Nephron (organoid): ENCODE measurements around the gene FBXO9.

Source experiments
- H3K27ac Mint-ChIP-seq, 3 experiments: 2 replicates each; pipeline ENCODE4 v1.8.0; 2020; ENCODE audit warnings: mixed read lengths in 3 of 3, mild to moderate bottlenecking in 2 of 3, moderate library complexity in 1 of 3
- H3K27me3 Mint-ChIP-seq: 2 replicates; pipeline ENCODE4 v1.8.0; 2021; ENCODE audit warnings: low read depth, mild to moderate bottlenecking, moderate library complexity, mixed read lengths
- H3K36me3 Mint-ChIP-seq: 2 replicates; pipeline ENCODE4 v1.8.0; 2020; ENCODE audit warnings: low read depth, mixed read lengths
- H3K4me1 Mint-ChIP-seq: 2 replicates; pipeline ENCODE4 v1.8.0; 2020; ENCODE audit warnings: mixed read lengths
- H3K4me3 Mint-ChIP-seq, 3 experiments: 2 replicates each; pipeline ENCODE4 v1.8.0; 2020; ENCODE audit warnings: mild to moderate bottlenecking in 3 of 3, mixed read lengths in 3 of 3, moderate library complexity in 2 of 3
- H3K9me3 Mint-ChIP-seq: 2 replicates; pipeline ENCODE4 v1.8.0; 2020; ENCODE audit warnings: mixed read lengths
- CTCF ChIP-seq, 3 experiments: fragments of 200-600 bp; sonication (generic); IDR thresholded peaks; one replicate each; pipeline ENCODE4 v1.5.0; 2021; ENCODE audit warnings: antibody characterized with exemption in 3 of 3; ENCODE audit not compliant: unreplicated experiment in 3 of 3

FBXO9 gene

GRCh38 chr6:53042112-53042511 lies 23.1 kb upstream of the FBXO9 start:
- no peaks in the 10 kb centered on the region for H3K27me3 Mint-ChIP-seq
- H3K9me3 Mint-ChIP-seq: no peaks in the 10 kb centered on the region
- peak overlapping the region in 2 of 3 experiments; percentile 2 to 30 for H3K27ac Mint-ChIP-seq
- no peak overlapping the region for H3K4me3 Mint-ChIP-seq
- H3K4me1 Mint-ChIP-seq: peaks cover 22% of the 10 kb centered on the region
- TF ChIP-seq CTCF (IDR thresholded peaks at IDR 0.05; ENCODE audit: unreplicated experiment in 3 of 3): no peak
- peaks cover 47% of the 10 kb centered on the region for H3K36me3 Mint-ChIP-seq

- no peak overlapping the region for H3K4me3 Mint-ChIP-seq
- no peak overlapping the region for H3K27ac Mint-ChIP-seq
- H3K4me1 Mint-ChIP-seq: peaks cover 22% of the 10 kb centered on the region
- no peaks in the 10 kb centered on the region for H3K9me3 Mint-ChIP-seq
- peaks cover 42% of the 10 kb centered on the region for H3K36me3 Mint-ChIP-seq
- no peaks in the 10 kb centered on the region for H3K27me3 Mint-ChIP-seq
- no peak for TF ChIP-seq CTCF (IDR thresholded peaks at IDR 0.05; ENCODE audit: unreplicated experiment in 3 of 3)
Measured at GRCh38 chr6:53043581-53043980, 21.6 kb upstream of the FBXO9 start.

- peaks cover 43% of the 10 kb centered on the region for H3K36me3 Mint-ChIP-seq
- H3K27ac Mint-ChIP-seq: no peak overlapping the region
- no peaks in the 10 kb centered on the region for H3K9me3 Mint-ChIP-seq
- no peak overlapping the region for H3K4me3 Mint-ChIP-seq
- no peak for TF ChIP-seq CTCF (IDR thresholded peaks at IDR 0.05; ENCODE audit: unreplicated experiment in 3 of 3)
- H3K4me1 Mint-ChIP-seq: peaks cover 22% of the 10 kb centered on the region
- no peaks in the 10 kb centered on the region for H3K27me3 Mint-ChIP-seq
Measured at GRCh38 chr6:53044071-53044470, 21.1 kb upstream of the FBXO9 start.

- no peak overlapping the region for H3K27ac Mint-ChIP-seq
- H3K4me1 Mint-ChIP-seq: peaks cover 22% of the 10 kb centered on the region
- peaks cover 38% of the 10 kb centered on the region for H3K36me3 Mint-ChIP-seq
- no peaks in the 10 kb centered on the region for H3K9me3 Mint-ChIP-seq
- no peaks in the 10 kb centered on the region for H3K27me3 Mint-ChIP-seq
- no peak overlapping the region for H3K4me3 Mint-ChIP-seq
- no peak for TF ChIP-seq CTCF (IDR thresholded peaks at IDR 0.05; ENCODE audit: unreplicated experiment in 3 of 3)
Measured at GRCh38 chr6:53044572-53044971, 20.6 kb upstream of the FBXO9 start.

- H3K27ac Mint-ChIP-seq: no peak overlapping the region
- H3K27me3 Mint-ChIP-seq: no peaks in the 10 kb centered on the region
- no peak for TF ChIP-seq CTCF (IDR thresholded peaks at IDR 0.05; ENCODE audit: unreplicated experiment in 3 of 3)
- peaks cover 22% of the 10 kb centered on the region for H3K4me1 Mint-ChIP-seq
- no peak overlapping the region for H3K4me3 Mint-ChIP-seq
- H3K9me3 Mint-ChIP-seq: no peaks in the 10 kb centered on the region
- H3K36me3 Mint-ChIP-seq: peaks cover 26% of the 10 kb centered on the region
Measured at GRCh38 chr6:53045891-53046673, 19.1 kb upstream of the FBXO9 start.
